Calu3 (cell line): ENCODE measurements around the gene UBE2Z. TPM values are rescaled to one million over a fixed set of nuclear protein-coding genes. Genes with fewer than 3 reads are reported as not detected.

Source experiments
- BruUV-seq: library from RNA; stranded (reverse); fragments of 400-500 nt; replicated peaks from 2 replicates; lab custom pipeline; 2021; lab: Mats Ljungman, UMichigan
- CTCF ChIA-PET: fragments of 300-600 bp; sonication (Branson Sonifier 250); formaldehyde crosslinking; loops from one replicate; lab custom pipeline; 2022; ENCODE audit warnings: antibody characterized with exemption; lab: Charles Lee
- DNase-seq: peaks from one replicate; pipeline ENCODE4 v3.0.0; 2022
- H3K27ac Mint-ChIP-seq: one replicate; pipeline ENCODE4 v1.8.0; 2022; ENCODE audit warnings: mixed read lengths; ENCODE audit not compliant: unreplicated experiment
- H3K27me3 Mint-ChIP-seq: one replicate; pipeline ENCODE4 v1.8.0; 2022; ENCODE audit warnings: mixed read lengths; ENCODE audit not compliant: unreplicated experiment
- H3K36me3 Mint-ChIP-seq: one replicate; pipeline ENCODE4 v1.8.0; 2022; ENCODE audit warnings: mild to moderate bottlenecking, moderate library complexity, mixed read lengths; ENCODE audit not compliant: insufficient read depth, unreplicated experiment
- H3K4me1 Mint-ChIP-seq: one replicate; pipeline ENCODE4 v1.8.0; 2022; ENCODE audit warnings: mild to moderate bottlenecking, low read depth, mixed read lengths; ENCODE audit not compliant: unreplicated experiment
- H3K4me3 Mint-ChIP-seq: one replicate; pipeline ENCODE4 v1.8.0; 2022; ENCODE audit warnings: mild to moderate bottlenecking, low read depth, moderate library complexity, mixed read lengths; ENCODE audit not compliant: unreplicated experiment
- H3K9me3 Mint-ChIP-seq: one replicate; pipeline ENCODE4 v1.8.0; 2022; ENCODE audit warnings: low read depth, mixed read lengths; ENCODE audit not compliant: unreplicated experiment
- CTCF ChIP-seq: fragments of 200-600 bp; IDR thresholded peaks from one replicate; pipeline ENCODE4 v1.8.0; 2022; ENCODE audit warnings: antibody characterized with exemption; ENCODE audit not compliant: unreplicated experiment
- intact Hi-C: fragments of 100-400 bp; cut with micrococcal nuclease; formaldehyde crosslinking; loops from one replicate; pipeline ENCODE4 v1.10.0; 2022; ENCODE audit not compliant: unreplicated experiment
- total RNA-seq: library from RNA; stranded (reverse); gene quantifications from 2 replicates; pipeline ENCODE4 v1.2.3, GENCODE V29; 2022

UBE2Z gene
- total RNA-seq, 1 experiment from 2014 or later, result 179 TPM

- CTCF ChIA-PET, result no interaction called here
Observed at GRCh38 chr17:48925991-48926342, 17.8 kb downstream of the UBE2Z start.

GRCh38 chr17:48927978-48928745 lies 20.0 kb downstream of the UBE2Z start:
- TSS peak; percentile 9 for BruUV-seq
- CTCF ChIA-PET, result no interaction called here
- Mint-ChIP-seq H3K27ac (peak overlapping the region; percentile 28), H3K36me3 (peaks cover 86% of the 10 kb centered on the region), H3K4me1 (no peaks in the 10 kb centered on the region), H3K27me3 (no peaks in the 10 kb centered on the region), H3K9me3 (no peaks in the 10 kb centered on the region), H3K4me3 (no peak overlapping the region)
- DNase-seq, result no peak
- intact Hi-C loops, result no loop called here
- TF ChIP-seq CTCF, result no peak

More at GRCh38 chr17:48925991-48926342, 17.8 kb downstream of the UBE2Z start:
- H3K9me3 Mint-ChIP-seq, result no peaks in the 10 kb centered on the region
- no peak overlapping the region for H3K4me3 Mint-ChIP-seq
- no peak for TF ChIP-seq CTCF
- peaks cover 88% of the 10 kb centered on the region for H3K36me3 Mint-ChIP-seq
- peak overlapping the region; percentile 13 for H3K27ac Mint-ChIP-seq
- H3K4me1 Mint-ChIP-seq, result peaks cover 6% of the 10 kb centered on the region
- no TSS peak for BruUV-seq
- DNase-seq, result no peak
- H3K27me3 Mint-ChIP-seq, result no peaks in the 10 kb centered on the region
- intact Hi-C loops, result no loop called here

GRCh38 chr17:48928876-48929811 lies 20.9 kb downstream of the UBE2Z start:
- no peaks in the 10 kb centered on the region for H3K4me1 Mint-ChIP-seq
- H3K36me3 Mint-ChIP-seq, result peaks cover 94% of the 10 kb centered on the region
- H3K4me3 Mint-ChIP-seq, result no peak overlapping the region
- CTCF ChIA-PET, result interaction anchor here (0.6 to 0.7 kb wide), 2 partner anchors 14 to 788 kb away, joined by 3 to 6 read pairs; no protein-coding TSS in a partner anchor
- H3K27me3 Mint-ChIP-seq, result no peaks in the 10 kb centered on the region
- no TSS peak for BruUV-seq
- no peak for TF ChIP-seq CTCF
- peak overlapping the region; percentile 28 for H3K27ac Mint-ChIP-seq
- no peak for DNase-seq
- no peaks in the 10 kb centered on the region for H3K9me3 Mint-ChIP-seq
- intact Hi-C loops, result no loop called here

- Mint-ChIP-seq H3K4me3 (no peak overlapping the region), H3K27me3 (no peaks in the 10 kb centered on the region), H3K27ac (peak overlapping the region; percentile 17), H3K4me1 (no peaks in the 10 kb centered on the region), H3K9me3 (no peaks in the 10 kb centered on the region), H3K36me3 (peaks cover 96% of the 10 kb centered on the region)
- BruUV-seq, result no TSS peak
- intact Hi-C loops, result no loop called here
- DNase-seq, result no peak
- CTCF ChIA-PET, result interaction anchor here (0.6 to 1.0 kb wide), 3 partner anchors 14 to 789 kb away, joined by 3 to 6 read pairs (median 3); partner anchors contain the start of gene ATP5MC1
- no peak for TF ChIP-seq CTCF
Observed at GRCh38 chr17:48929812-48930165, 21.6 kb downstream of the UBE2Z start.
